VCaP (cell line): ENCODE measurements around the gene INPP1.
"Not testable (repeated sequence)": the region's sequence is repeated elsewhere in the genome, so short reads cannot be mapped to it uniquely, and the experiment has no call there.

Experiments
- H3K27ac ChIP-seq: fragments of 450-650 bp; 2 replicates; pipeline ENCODE4 v1.5.1; 2017
- TF ChIP-seq, protein P1 (sequence below): fragments of 450-650 bp; conservative IDR thresholded peaks from 2 replicates; pipeline ENCODE4 v1.5.1; 2017; ENCODE audit warnings: mild to moderate bottlenecking, moderate library complexity

Gene INPP1

DNA sequence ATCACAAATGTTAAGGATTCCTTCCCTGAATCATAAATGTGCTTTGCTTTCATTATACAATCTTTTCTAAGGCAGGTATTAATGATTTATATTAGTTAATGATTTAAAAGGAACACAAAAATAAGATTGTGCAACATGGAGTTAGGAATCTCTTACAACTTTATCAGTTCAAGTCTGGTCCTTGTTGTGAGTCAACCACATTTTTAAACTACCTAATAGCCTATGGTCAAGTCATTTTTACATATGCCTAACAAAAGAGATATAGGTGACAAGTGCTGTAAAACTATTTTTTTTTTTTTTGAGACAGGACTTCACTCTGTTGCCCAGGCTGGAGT is 8.2 kb upstream of the INPP1 start:
- TF ChIP-seq, protein P1, sequence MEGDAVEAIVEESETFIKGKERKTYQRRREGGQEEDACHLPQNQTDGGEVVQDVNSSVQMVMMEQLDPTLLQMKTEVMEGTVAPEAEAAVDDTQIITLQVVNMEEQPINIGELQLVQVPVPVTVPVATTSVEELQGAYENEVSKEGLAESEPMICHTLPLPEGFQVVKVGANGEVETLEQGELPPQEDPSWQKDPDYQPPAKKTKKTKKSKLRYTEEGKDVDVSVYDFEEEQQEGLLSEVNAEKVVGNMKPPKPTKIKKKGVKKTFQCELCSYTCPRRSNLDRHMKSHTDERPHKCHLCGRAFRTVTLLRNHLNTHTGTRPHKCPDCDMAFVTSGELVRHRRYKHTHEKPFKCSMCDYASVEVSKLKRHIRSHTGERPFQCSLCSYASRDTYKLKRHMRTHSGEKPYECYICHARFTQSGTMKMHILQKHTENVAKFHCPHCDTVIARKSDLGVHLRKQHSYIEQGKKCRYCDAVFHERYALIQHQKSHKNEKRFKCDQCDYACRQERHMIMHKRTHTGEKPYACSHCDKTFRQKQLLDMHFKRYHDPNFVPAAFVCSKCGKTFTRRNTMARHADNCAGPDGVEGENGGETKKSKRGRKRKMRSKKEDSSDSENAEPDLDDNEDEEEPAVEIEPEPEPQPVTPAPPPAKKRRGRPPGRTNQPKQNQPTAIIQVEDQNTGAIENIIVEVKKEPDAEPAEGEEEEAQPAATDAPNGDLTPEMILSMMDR, result no peak
- H3K27ac ChIP-seq, result no peak overlapping the region

DNA sequence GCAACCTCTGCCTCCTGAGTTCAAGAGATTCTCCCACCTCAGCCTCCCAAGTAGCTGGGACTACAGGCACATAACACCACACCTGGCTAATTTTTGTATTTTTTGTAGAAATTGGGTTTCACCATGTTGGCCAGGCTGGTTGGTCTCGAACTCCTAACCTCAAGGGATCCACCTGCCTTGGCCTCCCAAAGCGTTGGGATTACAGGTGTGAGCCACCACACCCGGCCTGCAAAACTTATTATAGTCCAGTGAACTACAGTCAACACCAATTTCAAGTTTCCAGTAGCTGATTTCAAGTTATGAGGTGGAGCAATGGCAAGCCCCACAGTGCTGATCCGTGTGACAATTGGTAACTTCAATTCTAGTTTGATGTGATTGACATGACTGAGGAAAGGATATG is 7.8 kb upstream of the INPP1 start:
- not testable (repeated sequence) for H3K27ac ChIP-seq

DNA sequence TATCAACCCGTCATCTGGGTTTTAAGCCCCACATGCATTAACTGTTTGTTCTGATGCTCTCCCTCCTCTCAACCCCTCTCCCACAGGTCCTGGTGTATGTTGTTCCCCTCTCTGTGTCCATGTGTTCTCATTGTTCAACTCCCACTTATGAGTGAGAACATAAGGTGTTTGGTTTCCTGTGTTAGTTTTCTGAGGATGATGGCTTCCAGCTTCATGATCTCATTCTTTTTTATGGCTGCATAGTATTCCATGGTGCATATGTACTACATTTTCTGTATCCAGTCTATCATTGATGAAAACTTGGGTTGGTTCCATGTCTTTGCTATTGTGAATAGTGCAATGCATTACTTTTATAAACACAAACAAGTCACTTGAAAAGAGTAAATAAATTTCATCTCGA is 7.0 kb upstream of the INPP1 start:
- TF ChIP-seq, protein P1, result no peak
- H3K27ac ChIP-seq, result no peak overlapping the region

DNA sequence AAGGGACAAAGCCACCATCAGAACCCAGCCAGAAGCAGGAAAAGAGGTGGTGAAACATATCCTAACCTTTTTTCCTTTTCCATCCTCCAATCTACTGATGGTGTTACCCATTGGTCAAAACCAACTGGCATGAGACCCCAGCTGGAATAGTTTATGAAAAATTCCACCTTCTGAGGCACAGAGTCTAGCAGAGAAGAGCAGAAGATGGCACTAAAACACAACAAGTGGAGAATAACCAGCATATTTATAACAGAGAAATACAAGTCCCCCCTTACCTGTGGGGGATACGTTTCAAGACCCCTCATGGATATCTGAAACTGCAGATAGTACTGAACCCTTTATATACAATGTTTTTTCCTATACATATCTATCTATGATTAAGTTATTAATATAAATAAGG is 4.9 kb upstream of the INPP1 start:
- TF ChIP-seq, protein P1, result peak; percentile 17; the same call in 1 of the 2 replicates
- H3K27ac ChIP-seq, result no peak overlapping the region

DNA sequence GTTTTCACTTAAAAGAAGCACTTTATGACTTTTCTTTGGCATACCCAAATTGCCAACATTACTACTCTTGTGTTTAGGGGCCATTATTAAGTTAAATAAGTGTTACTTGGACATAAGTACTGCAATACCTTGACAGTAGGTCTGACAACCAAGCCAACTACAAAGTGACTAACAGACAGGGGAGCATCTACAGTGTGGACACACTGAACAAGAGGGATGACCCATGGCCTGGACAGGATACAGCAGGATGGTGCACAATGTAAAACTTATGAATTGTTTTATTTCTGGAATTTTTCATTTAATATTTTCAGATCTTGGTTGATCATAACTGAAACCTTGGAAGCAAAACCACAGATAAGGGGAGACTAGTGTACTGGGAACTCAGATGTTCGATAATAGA is 4.0 kb upstream of the INPP1 start:
- TF ChIP-seq, protein P1, result no peak
- no peak overlapping the region for H3K27ac ChIP-seq

DNA sequence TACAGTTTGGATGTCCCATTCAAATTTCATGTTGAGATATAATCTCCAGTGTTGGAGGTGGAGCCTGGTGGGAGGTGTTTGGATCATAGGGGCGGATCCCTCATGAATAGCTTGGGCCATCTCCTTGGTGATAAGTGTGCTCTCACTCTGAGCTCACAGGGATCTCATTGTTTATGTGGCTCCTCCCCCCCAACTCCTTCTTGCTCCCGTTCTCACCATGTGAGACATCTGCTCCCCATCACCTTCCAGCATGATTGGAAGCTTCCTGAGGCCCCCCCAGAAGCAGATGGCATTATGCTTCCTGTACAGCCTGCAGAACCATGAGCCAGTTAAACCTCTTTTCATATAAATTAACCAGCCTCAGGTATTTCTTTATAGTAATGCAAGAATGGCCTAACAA is 3.0 kb upstream of the INPP1 start:
- no peak overlapping the region for H3K27ac ChIP-seq
- TF ChIP-seq, protein P1, result no peak

DNA sequence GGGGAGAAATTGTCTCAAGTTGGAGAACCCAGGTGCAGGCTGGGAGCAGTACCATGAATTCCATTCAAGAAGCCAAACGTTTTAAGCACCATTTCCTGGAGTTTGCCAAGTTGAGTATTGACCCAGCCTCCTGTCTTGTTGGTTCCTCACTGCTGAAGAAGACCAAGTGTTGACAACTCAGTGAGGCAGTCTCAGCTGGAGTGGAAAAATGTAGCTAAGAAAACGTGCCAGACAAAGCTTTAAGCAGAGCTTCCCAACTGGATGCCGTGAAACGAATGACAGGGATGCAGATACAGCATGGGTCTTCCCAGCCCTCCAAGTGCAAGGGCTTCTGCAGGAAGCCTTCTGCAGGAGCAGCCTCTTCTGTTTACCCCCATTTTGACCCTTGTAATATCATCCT is 778 bp upstream of the INPP1 start:
- no peak overlapping the region for H3K27ac ChIP-seq
- TF ChIP-seq, protein P1, result no peak

DNA sequence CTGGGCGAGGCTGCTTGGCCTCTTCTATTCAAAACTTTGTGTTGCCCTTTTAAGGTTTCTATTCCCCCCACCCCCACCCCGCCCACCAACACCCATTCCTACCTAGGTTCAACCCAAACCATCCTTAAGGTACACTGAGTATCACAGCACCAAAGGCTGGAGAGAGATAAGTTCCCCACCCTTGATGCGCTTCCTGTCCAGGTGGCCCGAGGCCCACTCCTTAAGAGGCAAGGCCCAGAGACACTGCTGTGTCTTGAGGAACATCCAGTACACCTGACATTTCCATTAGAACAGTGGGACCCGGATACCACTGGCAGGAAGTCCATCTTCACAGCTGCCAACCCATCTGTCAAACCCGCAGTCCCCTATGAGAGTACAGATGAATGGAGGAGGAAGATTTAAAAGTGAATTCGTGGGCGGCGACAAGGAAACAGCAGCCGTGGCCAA is 277 bp upstream of the INPP1 start:
- TF ChIP-seq, protein P1, result no peak
- peak overlapping the region; percentile 77 for H3K27ac ChIP-seq
